ENCODE results near the gene BANF1.

DNA sequence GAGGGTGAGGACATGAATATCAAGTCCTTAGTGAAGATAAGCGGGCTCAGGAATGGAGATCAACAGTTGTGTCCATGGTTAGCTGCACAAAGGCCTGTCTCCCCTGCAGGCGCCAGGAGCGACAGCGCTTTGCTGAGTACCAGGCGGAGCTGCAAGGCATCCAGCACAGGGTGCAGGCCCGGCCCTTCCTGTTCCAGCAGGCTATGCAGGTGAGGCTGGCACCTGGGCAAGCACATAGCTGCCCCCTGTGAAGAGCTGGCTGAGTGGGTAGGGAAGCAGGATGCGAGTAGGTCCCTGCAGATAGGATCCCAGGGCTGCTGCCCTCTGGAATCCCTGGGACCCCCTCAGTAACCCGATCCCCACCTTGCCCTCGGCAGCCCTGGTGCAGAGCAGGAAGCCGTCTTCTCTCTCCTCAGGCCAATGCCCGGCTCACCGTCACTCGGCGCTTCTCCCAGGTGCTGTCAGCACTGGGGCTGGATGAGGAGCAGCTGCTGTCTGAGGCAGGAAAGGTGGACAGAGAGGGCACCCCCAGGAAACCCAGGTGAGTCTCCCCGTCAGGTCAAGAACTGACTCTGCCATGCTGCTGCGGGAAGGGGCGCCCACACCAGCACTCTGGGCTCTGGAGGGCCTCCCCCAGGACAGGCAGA, 43.4 kb upstream of the BANF1 start:
- TF ChIP-seq CTCF (IDR thresholded peaks at IDR 0.05; ENCODE audit: low read depth, low read length, missing input control), result no peak
- no peak for TF ChIP-seq GABPA (IDR thresholded peaks at IDR 0.05 in 1 of 2, conservative IDR thresholded peaks at IDR 0.05 in 1 of 2)
- no peak for TF ChIP-seq HNF4A (conservative IDR thresholded peaks at IDR 0.05)
- TF ChIP-seq, protein P1, sequence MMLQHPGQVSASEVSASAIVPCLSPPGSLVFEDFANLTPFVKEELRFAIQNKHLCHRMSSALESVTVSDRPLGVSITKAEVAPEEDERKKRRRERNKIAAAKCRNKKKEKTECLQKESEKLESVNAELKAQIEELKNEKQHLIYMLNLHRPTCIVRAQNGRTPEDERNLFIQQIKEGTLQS (IDR thresholded peaks at IDR 0.05), result no peak
- TF ChIP-seq RAD21 (IDR thresholded peaks at IDR 0.05), result no peak
- no peak for TF ChIP-seq RXRA (IDR thresholded peaks at IDR 0.05)
- no peak for TF ChIP-seq JUND (IDR thresholded peaks at IDR 0.05)
- TF ChIP-seq REST (IDR thresholded peaks at IDR 0.05), result no peak
- no peak for TF ChIP-seq YY1 (IDR thresholded peaks at IDR 0.05)
- no peak for TF ChIP-seq HNF4G (IDR thresholded peaks at IDR 0.05)
